ENCODE data around the gene MTARC2.

Gene MTARC2

DNA sequence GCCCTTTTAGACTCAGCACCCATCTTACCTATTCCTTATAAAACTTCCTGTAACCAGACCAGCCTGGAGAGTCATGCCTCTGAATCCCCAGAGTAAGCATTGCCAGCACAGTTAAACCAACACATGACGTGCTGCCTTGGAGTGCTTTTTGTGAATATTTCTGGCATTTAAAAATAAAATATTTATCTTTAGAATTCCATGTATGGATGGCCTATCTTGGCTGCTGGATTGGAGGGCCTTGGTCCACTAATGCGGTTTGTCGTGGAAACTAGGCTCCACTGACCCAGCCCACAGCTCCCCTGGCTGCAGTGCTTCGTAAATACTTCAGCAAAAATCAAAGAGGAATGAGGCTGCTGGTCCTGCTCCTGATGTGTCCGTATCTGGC lies 56.1 kb downstream of the MTARC2 start:
- TF ChIP-seq SIN3A (IDR thresholded peaks at IDR 0.05; ENCODE audit: borderline replicate concordance, insufficient read depth, low read length) = no peak
- TF ChIP-seq FOXP2 (optimal IDR thresholded peaks at IDR 0.05; ENCODE audit: borderline replicate concordance, extremely low read depth, extremely low read length, insufficient read depth) = no peak
- TF ChIP-seq TAF1 (IDR thresholded peaks at IDR 0.05; ENCODE audit: borderline replicate concordance, insufficient read depth, low read length) = no peak
- TF ChIP-seq, protein P1, sequence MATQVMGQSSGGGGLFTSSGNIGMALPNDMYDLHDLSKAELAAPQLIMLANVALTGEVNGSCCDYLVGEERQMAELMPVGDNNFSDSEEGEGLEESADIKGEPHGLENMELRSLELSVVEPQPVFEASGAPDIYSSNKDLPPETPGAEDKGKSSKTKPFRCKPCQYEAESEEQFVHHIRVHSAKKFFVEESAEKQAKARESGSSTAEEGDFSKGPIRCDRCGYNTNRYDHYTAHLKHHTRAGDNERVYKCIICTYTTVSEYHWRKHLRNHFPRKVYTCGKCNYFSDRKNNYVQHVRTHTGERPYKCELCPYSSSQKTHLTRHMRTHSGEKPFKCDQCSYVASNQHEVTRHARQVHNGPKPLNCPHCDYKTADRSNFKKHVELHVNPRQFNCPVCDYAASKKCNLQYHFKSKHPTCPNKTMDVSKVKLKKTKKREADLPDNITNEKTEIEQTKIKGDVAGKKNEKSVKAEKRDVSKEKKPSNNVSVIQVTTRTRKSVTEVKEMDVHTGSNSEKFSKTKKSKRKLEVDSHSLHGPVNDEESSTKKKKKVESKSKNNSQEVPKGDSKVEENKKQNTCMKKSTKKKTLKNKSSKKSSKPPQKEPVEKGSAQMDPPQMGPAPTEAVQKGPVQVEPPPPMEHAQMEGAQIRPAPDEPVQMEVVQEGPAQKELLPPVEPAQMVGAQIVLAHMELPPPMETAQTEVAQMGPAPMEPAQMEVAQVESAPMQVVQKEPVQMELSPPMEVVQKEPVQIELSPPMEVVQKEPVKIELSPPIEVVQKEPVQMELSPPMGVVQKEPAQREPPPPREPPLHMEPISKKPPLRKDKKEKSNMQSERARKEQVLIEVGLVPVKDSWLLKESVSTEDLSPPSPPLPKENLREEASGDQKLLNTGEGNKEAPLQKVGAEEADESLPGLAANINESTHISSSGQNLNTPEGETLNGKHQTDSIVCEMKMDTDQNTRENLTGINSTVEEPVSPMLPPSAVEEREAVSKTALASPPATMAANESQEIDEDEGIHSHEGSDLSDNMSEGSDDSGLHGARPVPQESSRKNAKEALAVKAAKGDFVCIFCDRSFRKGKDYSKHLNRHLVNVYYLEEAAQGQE (IDR thresholded peaks at IDR 0.05; ENCODE audit: insufficient read depth in 1 of 2, low read depth in 2 of 2, low read length in 2 of 2) = no peak
- no peak for TF ChIP-seq POLR2AphosphoS5 (IDR thresholded peaks at IDR 0.05; ENCODE audit: low read depth, low read length)

DNA sequence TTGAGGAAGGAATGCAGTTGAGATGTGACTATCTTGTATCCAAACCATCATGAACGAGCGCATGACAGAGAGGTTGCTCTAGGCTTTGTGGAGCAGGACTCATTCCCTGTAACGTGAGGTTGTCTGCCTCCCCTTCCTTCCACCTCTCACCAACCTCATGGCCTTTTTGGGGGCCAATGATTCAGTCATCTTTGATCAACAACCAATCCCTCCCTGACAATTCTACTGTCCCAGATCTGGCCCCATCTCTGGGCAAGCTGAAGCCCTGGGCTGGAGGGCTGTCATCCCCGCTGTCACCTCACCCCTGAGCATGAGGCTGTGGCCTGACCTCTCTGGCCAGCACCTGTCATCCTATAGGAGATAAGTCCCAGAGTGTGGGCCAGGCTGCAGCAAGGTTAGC lies 58.3 kb downstream of the MTARC2 start:
- TF ChIP-seq SIN3A (IDR thresholded peaks at IDR 0.05; ENCODE audit: borderline replicate concordance, insufficient read depth, low read length) (no peak), POLR2AphosphoS5 (IDR thresholded peaks at IDR 0.05; ENCODE audit: low read depth, low read length) (no peak)

DNA sequence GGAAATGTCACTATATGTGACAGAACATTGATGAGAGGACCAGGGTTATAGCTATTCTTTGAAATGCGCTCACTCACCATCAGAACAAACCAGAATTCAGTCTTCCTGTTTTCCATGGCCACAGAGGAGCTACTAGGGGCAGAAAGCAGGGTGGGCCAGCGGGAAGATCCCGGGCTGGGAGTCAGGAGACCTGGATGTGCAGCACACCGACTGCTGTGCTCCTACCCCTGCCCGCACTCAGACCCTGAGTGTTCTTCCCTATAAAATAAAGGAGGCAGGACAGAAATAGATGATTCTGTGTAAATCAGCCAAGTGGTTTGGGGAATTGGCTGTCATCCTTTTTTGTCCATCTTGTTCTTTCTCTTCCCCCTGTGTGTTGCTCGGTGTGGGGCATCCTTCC lies 59.6 kb downstream of the MTARC2 start:
- TF ChIP-seq, protein P1 (IDR thresholded peaks at IDR 0.05; ENCODE audit: insufficient read depth in 1 of 2, low read depth in 2 of 2, low read length in 2 of 2) = no peak
- TF ChIP-seq POLR2AphosphoS5 (IDR thresholded peaks at IDR 0.05; ENCODE audit: low read depth, low read length) = no peak
- no peak for TF ChIP-seq TAF1 (IDR thresholded peaks at IDR 0.05; ENCODE audit: borderline replicate concordance, insufficient read depth, low read length)
- TF ChIP-seq SIN3A (IDR thresholded peaks at IDR 0.05; ENCODE audit: borderline replicate concordance, insufficient read depth, low read length) = no peak
- TF ChIP-seq FOXP2 (optimal IDR thresholded peaks at IDR 0.05; ENCODE audit: borderline replicate concordance, extremely low read depth, extremely low read length, insufficient read depth) = no peak

DNA sequence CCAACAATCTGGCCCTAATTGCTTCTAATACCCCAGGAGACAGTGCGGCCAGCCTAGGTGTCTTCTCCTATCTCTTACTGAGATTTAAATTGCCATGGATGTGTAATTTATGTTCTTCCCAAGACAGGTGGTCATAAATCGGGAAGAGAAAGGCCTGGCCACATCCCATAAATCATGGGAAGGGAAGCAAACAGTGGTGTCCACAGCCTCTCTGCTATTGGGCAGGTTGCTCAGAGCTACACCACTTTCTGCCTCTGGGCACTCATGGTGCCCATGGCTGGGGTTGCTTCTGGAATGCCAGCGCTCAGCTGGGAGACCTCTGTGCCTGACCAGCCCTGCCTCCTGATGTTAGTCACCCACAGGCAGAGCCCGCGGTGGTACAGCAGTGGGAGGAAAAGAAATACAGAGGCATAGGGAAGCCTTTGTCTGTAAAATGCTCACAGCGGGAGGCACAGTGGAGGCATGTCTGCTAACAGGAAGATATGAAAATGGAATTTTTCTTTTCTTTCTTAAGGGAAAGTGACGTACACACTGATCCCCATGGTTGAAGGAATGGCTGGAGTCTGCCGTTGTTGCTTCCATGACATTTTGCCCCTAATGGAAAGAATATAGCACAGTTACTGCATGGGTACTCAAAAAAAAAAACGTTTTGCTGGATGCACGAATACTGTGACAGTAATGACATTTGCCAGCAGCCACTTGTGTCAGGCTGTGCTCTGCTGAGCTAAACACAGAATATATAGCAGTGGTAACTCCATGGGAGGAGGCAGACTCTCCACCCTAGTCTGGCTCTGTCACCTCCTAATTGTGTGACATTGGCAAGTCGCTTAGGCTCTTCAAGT lies 60.4 kb downstream of the MTARC2 start:
- TF ChIP-seq POLR2AphosphoS5 (IDR thresholded peaks at IDR 0.05; ENCODE audit: low read depth, low read length) (no peak), FOXP2 (optimal IDR thresholded peaks at IDR 0.05; ENCODE audit: borderline replicate concordance, extremely low read depth, extremely low read length, insufficient read depth) (no peak), SIN3A (IDR thresholded peaks at IDR 0.05; ENCODE audit: borderline replicate concordance, insufficient read depth, low read length) (no peak), TAF1 (IDR thresholded peaks at IDR 0.05; ENCODE audit: borderline replicate concordance, insufficient read depth, low read length) (no peak)
- TF ChIP-seq, protein P1 (IDR thresholded peaks at IDR 0.05; ENCODE audit: insufficient read depth in 1 of 2, low read depth in 2 of 2, low read length in 2 of 2) = no peak

DNA sequence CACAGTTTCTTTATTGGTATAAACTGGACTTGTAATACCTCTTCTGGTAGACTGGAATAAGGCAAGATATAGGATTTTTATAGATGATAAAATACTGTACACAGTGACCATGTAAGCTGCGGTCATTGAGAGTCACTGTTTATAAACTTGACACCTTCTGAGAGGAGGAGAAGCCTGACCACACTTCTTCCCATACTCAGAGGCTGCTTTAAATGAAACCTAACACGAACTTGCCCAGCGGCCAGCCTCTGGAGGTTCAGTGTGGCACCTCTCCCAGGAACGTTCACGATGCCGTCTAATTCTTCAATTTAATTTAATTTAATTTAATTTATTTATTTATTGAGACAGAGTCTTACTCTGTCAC lies 61.0 kb downstream of the MTARC2 start:
- no peak for TF ChIP-seq TAF1 (IDR thresholded peaks at IDR 0.05; ENCODE audit: borderline replicate concordance, insufficient read depth, low read length)
- TF ChIP-seq SIN3A (IDR thresholded peaks at IDR 0.05; ENCODE audit: borderline replicate concordance, insufficient read depth, low read length) = no peak
- TF ChIP-seq FOXP2 (optimal IDR thresholded peaks at IDR 0.05; ENCODE audit: borderline replicate concordance, extremely low read depth, extremely low read length, insufficient read depth) = no peak
- TF ChIP-seq POLR2AphosphoS5 (IDR thresholded peaks at IDR 0.05; ENCODE audit: low read depth, low read length) = no peak
- TF ChIP-seq, protein P1 (IDR thresholded peaks at IDR 0.05; ENCODE audit: insufficient read depth in 1 of 2, low read depth in 2 of 2, low read length in 2 of 2) = no peak

All from PFSK-1 (cell line).